Measurements from ENCODE around the gene LINGO3. TPM values are rescaled to one million over a fixed set of nuclear protein-coding genes. Genes with fewer than 3 reads are reported as not detected.

Gene LINGO3
- total RNA-seq, 1 donor = not detected

- peak; percentile 95 for DNase-seq (ENCODE audit: low read depth)
- peak overlapping the region; percentile 95 for H3K4me3 ChIP-seq (ENCODE audit: low read depth, low read length)
- peak; percentile 32 for TF ChIP-seq CTCF (IDR thresholded peaks at IDR 0.05; ENCODE audit: insufficient read depth, low read length)
Observed at GRCh38 chr19:2269244-2270156, 38.5 kb downstream of the LINGO3 start.

GRCh38 chr19:2268861-2269243 is 39.1 kb downstream of the LINGO3 start:
- no peak for DNase-seq (ENCODE audit: low read depth)
- no peak for TF ChIP-seq CTCF (IDR thresholded peaks at IDR 0.05; ENCODE audit: insufficient read depth, low read length)
- H3K4me3 ChIP-seq (ENCODE audit: low read depth, low read length) = peak overlapping the region; percentile 74

- no peak for TF ChIP-seq CTCF (IDR thresholded peaks at IDR 0.05; ENCODE audit: insufficient read depth, low read length)
- DNase-seq (ENCODE audit: low read depth) = no peak
- H3K4me3 ChIP-seq (ENCODE audit: low read depth, low read length) = no peak overlapping the region
Observed at GRCh38 chr19:2268480-2268830, 39.5 kb downstream of the LINGO3 start.

- H3K4me3 ChIP-seq (ENCODE audit: low read depth, low read length) = no peak overlapping the region
- peak; percentile 76 for DNase-seq (ENCODE audit: low read depth)
- TF ChIP-seq CTCF (IDR thresholded peaks at IDR 0.05; ENCODE audit: insufficient read depth, low read length) = no peak
Observed at GRCh38 chr19:2266183-2266993, 41.6 kb downstream of the LINGO3 start.

- DNase-seq (ENCODE audit: low read depth) = peak; percentile 34
- peak; percentile 61 for TF ChIP-seq CTCF (IDR thresholded peaks at IDR 0.05; ENCODE audit: insufficient read depth, low read length)
- no peak overlapping the region for H3K4me3 ChIP-seq (ENCODE audit: low read depth, low read length)
Observed at GRCh38 chr19:2261438-2262172, 46.3 kb downstream of the LINGO3 start.

- no peak for TF ChIP-seq CTCF (IDR thresholded peaks at IDR 0.05; ENCODE audit: insufficient read depth, low read length)
- DNase-seq (ENCODE audit: low read depth) = peak; percentile 30
- no peak overlapping the region for H3K4me3 ChIP-seq (ENCODE audit: low read depth, low read length)
Observed at GRCh38 chr19:2260341-2260805, 47.6 kb downstream of the LINGO3 start.
